Activated naive CD4-positive, alpha-beta T cell treated with anti-CD3 and anti-CD28 coated beads, Interleukin-2, amount 50 U/mL, for 24 hours (primary cell): Measurements from ENCODE around the gene ITGA2.

Experiments used
- H3K27ac Mint-ChIP-seq: one replicate; pipeline ENCODE4 v1.8.0; 2021; ENCODE audit warnings: mild to moderate bottlenecking, mixed read lengths
- H3K27me3 Mint-ChIP-seq: one replicate; pipeline ENCODE4 v1.8.0; 2021; ENCODE audit warnings: mixed read lengths
- H3K36me3 Mint-ChIP-seq: one replicate; pipeline ENCODE4 v1.8.0; 2021; ENCODE audit warnings: mixed read lengths
- H3K4me1 Mint-ChIP-seq: one replicate; pipeline ENCODE4 v1.8.0; 2021; ENCODE audit warnings: mixed read lengths
- H3K4me3 Mint-ChIP-seq: one replicate; pipeline ENCODE4 v1.8.0; 2021; ENCODE audit warnings: mild to moderate bottlenecking, mixed read lengths
- H3K9me3 Mint-ChIP-seq: one replicate; pipeline ENCODE4 v1.8.0; 2021; ENCODE audit warnings: mixed read lengths

The ITGA2 gene

GRCh38 chr5:53023969-53024368 is 34.8 kb downstream of the ITGA2 start:
- no peaks in the 10 kb centered on the region for H3K4me1 Mint-ChIP-seq
- no peaks in the 10 kb centered on the region for H3K9me3 Mint-ChIP-seq
- H3K36me3 Mint-ChIP-seq: no peaks in the 10 kb centered on the region
- no peak overlapping the region for H3K27ac Mint-ChIP-seq
- no peak overlapping the region for H3K4me3 Mint-ChIP-seq
- no peaks in the 10 kb centered on the region for H3K27me3 Mint-ChIP-seq

- Mint-ChIP-seq H3K27ac (no peak overlapping the region), H3K9me3 (no peaks in the 10 kb centered on the region), H3K4me3 (no peak overlapping the region), H3K4me1 (peaks cover 4% of the 10 kb centered on the region), H3K27me3 (no peaks in the 10 kb centered on the region), H3K36me3 (no peaks in the 10 kb centered on the region)
Observed at GRCh38 chr5:53024535-53024934, 35.4 kb downstream of the ITGA2 start.

GRCh38 chr5:53025487-53025886 is 36.3 kb downstream of the ITGA2 start:
- Mint-ChIP-seq H3K4me3 (no peak overlapping the region), H3K27me3 (no peaks in the 10 kb centered on the region)

GRCh38 chr5:53027913-53028312 is 38.8 kb downstream of the ITGA2 start:
- no peaks in the 10 kb centered on the region for H3K27me3 Mint-ChIP-seq
- no peak overlapping the region for H3K4me3 Mint-ChIP-seq
- no peaks in the 10 kb centered on the region for H3K9me3 Mint-ChIP-seq
- H3K36me3 Mint-ChIP-seq: no peaks in the 10 kb centered on the region
- H3K27ac Mint-ChIP-seq: no peak overlapping the region
- H3K4me1 Mint-ChIP-seq: peaks cover 23% of the 10 kb centered on the region

More at GRCh38 chr5:53025487-53025886, 36.3 kb downstream of the ITGA2 start:
- no peaks in the 10 kb centered on the region for H3K36me3 Mint-ChIP-seq
- peaks cover 7% of the 10 kb centered on the region for H3K4me1 Mint-ChIP-seq
- no peak overlapping the region for H3K27ac Mint-ChIP-seq
- no peaks in the 10 kb centered on the region for H3K9me3 Mint-ChIP-seq

- Mint-ChIP-seq H3K4me1 (peaks cover 26% of the 10 kb centered on the region), H3K27ac (no peak overlapping the region), H3K4me3 (no peak overlapping the region), H3K27me3 (no peaks in the 10 kb centered on the region), H3K36me3 (no peaks in the 10 kb centered on the region), H3K9me3 (no peaks in the 10 kb centered on the region)
Observed at GRCh38 chr5:53029608-53030007, 40.5 kb downstream of the ITGA2 start.

- H3K27me3 Mint-ChIP-seq: no peaks in the 10 kb centered on the region
- no peak overlapping the region for H3K27ac Mint-ChIP-seq
- H3K4me3 Mint-ChIP-seq: no peak overlapping the region
- no peaks in the 10 kb centered on the region for H3K36me3 Mint-ChIP-seq
- H3K9me3 Mint-ChIP-seq: no peaks in the 10 kb centered on the region
- peaks cover 27% of the 10 kb centered on the region for H3K4me1 Mint-ChIP-seq
Observed at GRCh38 chr5:53030893-53031292, 41.7 kb downstream of the ITGA2 start.

GRCh38 chr5:53031695-53032096 is 42.5 kb downstream of the ITGA2 start:
- Mint-ChIP-seq H3K27ac (peak overlapping the region; percentile 89), H3K27me3 (no peaks in the 10 kb centered on the region), H3K9me3 (no peaks in the 10 kb centered on the region), H3K4me1 (peaks cover 27% of the 10 kb centered on the region), H3K36me3 (no peaks in the 10 kb centered on the region), H3K4me3 (peak overlapping the region; percentile 43)

GRCh38 chr5:53032188-53032587 is 43.0 kb downstream of the ITGA2 start:
- no peaks in the 10 kb centered on the region for H3K36me3 Mint-ChIP-seq
- peaks cover 27% of the 10 kb centered on the region for H3K4me1 Mint-ChIP-seq
- no peak overlapping the region for H3K4me3 Mint-ChIP-seq
- peak overlapping the region; percentile 70 for H3K27ac Mint-ChIP-seq
- no peaks in the 10 kb centered on the region for H3K27me3 Mint-ChIP-seq
- H3K9me3 Mint-ChIP-seq: no peaks in the 10 kb centered on the region

- Mint-ChIP-seq H3K9me3 (no peaks in the 10 kb centered on the region), H3K4me3 (no peak overlapping the region), H3K36me3 (no peaks in the 10 kb centered on the region), H3K27me3 (no peaks in the 10 kb centered on the region), H3K4me1 (peaks cover 23% of the 10 kb centered on the region), H3K27ac (no peak overlapping the region)
Observed at GRCh38 chr5:53034832-53035231, 45.7 kb downstream of the ITGA2 start.

- Mint-ChIP-seq H3K36me3 (no peaks in the 10 kb centered on the region), H3K27me3 (no peaks in the 10 kb centered on the region), H3K4me1 (peaks cover 33% of the 10 kb centered on the region), H3K9me3 (no peaks in the 10 kb centered on the region), H3K4me3 (no peak overlapping the region), H3K27ac (no peak overlapping the region)
Observed at GRCh38 chr5:53035868-53036381, 46.8 kb downstream of the ITGA2 start.

- no peak overlapping the region for H3K27ac Mint-ChIP-seq
- H3K9me3 Mint-ChIP-seq: no peaks in the 10 kb centered on the region
- peaks cover 26% of the 10 kb centered on the region for H3K4me1 Mint-ChIP-seq
- H3K4me3 Mint-ChIP-seq: no peak overlapping the region
- no peaks in the 10 kb centered on the region for H3K27me3 Mint-ChIP-seq
- H3K36me3 Mint-ChIP-seq: no peaks in the 10 kb centered on the region
Observed at GRCh38 chr5:53037141-53037859, 48.1 kb downstream of the ITGA2 start.

- no peaks in the 10 kb centered on the region for H3K27me3 Mint-ChIP-seq
- no peaks in the 10 kb centered on the region for H3K9me3 Mint-ChIP-seq
- H3K4me3 Mint-ChIP-seq: no peak overlapping the region
- H3K27ac Mint-ChIP-seq: no peak overlapping the region
- peaks cover 24% of the 10 kb centered on the region for H3K4me1 Mint-ChIP-seq
- H3K36me3 Mint-ChIP-seq: no peaks in the 10 kb centered on the region
Observed at GRCh38 chr5:53038196-53038847, 49.2 kb downstream of the ITGA2 start.

GRCh38 chr5:53039855-53040254 is 50.7 kb downstream of the ITGA2 start:
- no peaks in the 10 kb centered on the region for H3K9me3 Mint-ChIP-seq
- peaks cover 20% of the 10 kb centered on the region for H3K4me1 Mint-ChIP-seq
- no peaks in the 10 kb centered on the region for H3K27me3 Mint-ChIP-seq
- H3K36me3 Mint-ChIP-seq: no peaks in the 10 kb centered on the region
- no peak overlapping the region for H3K4me3 Mint-ChIP-seq
- H3K27ac Mint-ChIP-seq: no peak overlapping the region

- peaks cover 20% of the 10 kb centered on the region for H3K4me1 Mint-ChIP-seq
- no peaks in the 10 kb centered on the region for H3K27me3 Mint-ChIP-seq
- H3K36me3 Mint-ChIP-seq: no peaks in the 10 kb centered on the region
- no peaks in the 10 kb centered on the region for H3K9me3 Mint-ChIP-seq
- peak overlapping the region; percentile 64 for H3K4me3 Mint-ChIP-seq
- H3K27ac Mint-ChIP-seq: peak overlapping the region; percentile 6
Observed at GRCh38 chr5:53041071-53041692, 52.0 kb downstream of the ITGA2 start.

GRCh38 chr5:53041740-53042139 is 52.6 kb downstream of the ITGA2 start:
- H3K4me1 Mint-ChIP-seq: peaks cover 20% of the 10 kb centered on the region
- H3K27ac Mint-ChIP-seq: no peak overlapping the region
- no peaks in the 10 kb centered on the region for H3K9me3 Mint-ChIP-seq
- H3K27me3 Mint-ChIP-seq: no peaks in the 10 kb centered on the region
- H3K36me3 Mint-ChIP-seq: no peaks in the 10 kb centered on the region
- no peak overlapping the region for H3K4me3 Mint-ChIP-seq

- Mint-ChIP-seq H3K36me3 (no peaks in the 10 kb centered on the region), H3K27ac (no peak overlapping the region), H3K4me1 (peaks cover 13% of the 10 kb centered on the region), H3K4me3 (no peak overlapping the region), H3K27me3 (no peaks in the 10 kb centered on the region), H3K9me3 (no peaks in the 10 kb centered on the region)
Observed at GRCh38 chr5:53045263-53045662, 56.1 kb downstream of the ITGA2 start.
